K562 (cell line): ENCODE results near the gene MAP3K19. TPM values are rescaled to one million over a fixed set of nuclear protein-coding genes. Genes with fewer than 3 reads are reported as not detected.

ENCODE experiments used
- BCOR ChIP-seq: fragments of 450-650 bp; IDR thresholded peaks from 2 replicates; pipeline ENCODE4 v1.6.1; 2016
- EP300 ChIP-seq: IDR thresholded peaks from 2 replicates; pipeline ENCODE4 v1.6.1; 2012; ENCODE audit warnings: low read length, improper control_type of control experiment
- ETV5 ChIP-seq: sonication (generic); formaldehyde crosslinking; IDR thresholded peaks from 2 replicates; pipeline ENCODE4 v1.4.0; 2020; ENCODE audit warnings: low read depth, mild to moderate bottlenecking, missing genetic modification reagents
- ETV6 ChIP-seq, 3 experiments: fragments of 150-350 bp in 1 of 3; sonication (generic) in 1 of 3; formaldehyde crosslinking in 1 of 3; IDR thresholded peaks; 2 replicates each; pipeline versions ENCODE4 v1.6.1 to v1.8.0; 2014 to 2022; ENCODE audit warnings: borderline replicate concordance in 2 of 3, low read depth in 2 of 3, antibody characterized with exemption in 1 of 3, low read length in 1 of 3, mild to moderate bottlenecking in 1 of 3, missing genetic modification reagents in 1 of 3
- NELFE ChIP-seq: IDR thresholded peaks from 2 replicates; pipeline ENCODE4 v1.6.1; 2011; ENCODE audit warnings: mild to moderate bottlenecking; ENCODE audit not compliant: insufficient read depth, insufficient read length
- PHF8 ChIP-seq: fragments of 200-600 bp; sonication (generic); IDR thresholded peaks from 2 replicates; pipeline ENCODE4 v1.6.1; 2012; ENCODE audit warnings: mixed run types, mild to moderate bottlenecking, inconsistent platforms, low read length, moderate library complexity, borderline replicate concordance
- TAF1 ChIP-seq: IDR thresholded peaks from 2 replicates; pipeline ENCODE4 v1.6.1; 2011; ENCODE audit warnings: mild to moderate bottlenecking, low read length, moderate library complexity; ENCODE audit not compliant: insufficient read depth, control insufficient read depth, severe bottlenecking; ENCODE audit errors: extremely low read depth
- ZNF592 ChIP-seq: fragments of 450-650 bp; IDR thresholded peaks from 2 replicates; pipeline ENCODE4 v1.6.1; 2017; ENCODE audit warnings: antibody characterized with exemption, mild to moderate bottlenecking
- polyA plus RNA-seq, 8 experiments: library from polyadenylated mRNA; depleted of rRNA in 4 of 8; stranded (reverse) in 5 of 8; unstranded in 3 of 8; fragments of >200 nt; fragmentation: Nextera tagmentation in 2 of 8; fragmentation: Illumina TruSeq in 1 of 8; extraction: Ambion mirVana in 2 of 8; extraction: Trizol in 1 of 8; gene quantifications; 2 replicates each; pipeline versions ENCODE4 v1.2.1 to v1.2.3, GENCODE V29; 2011 to 2014; ENCODE audit warnings: inconsistent platforms in 1 of 8, missing spikeins in 1 of 8
- total RNA-seq, 7 experiments: library from RNA; depleted of rRNA in 6 of 7; stranded (reverse); fragments of >200 nt in 6 of 7; fragmentation: Illumina TruSeq in 2 of 7; extraction: Trizol in 2 of 7; gene quantifications; 2 replicates each; pipeline versions ENCODE4 v1.2.1 to v1.2.3, GENCODE V29; 2011 to 2021; ENCODE audit warnings: low replicate concordance in 1 of 7
- TF ChIP-seq, protein P1 (sequence below), 2 experiments: fragments of 450-650 bp; IDR thresholded peaks; 2 replicates each; pipeline ENCODE4 v1.6.1; 2016; ENCODE audit warnings: mild to moderate bottlenecking in 2 of 2, borderline replicate concordance in 1 of 2, low read depth in 1 of 2, moderate library complexity in 1 of 2
- TF ChIP-seq, protein P2 (sequence below), 2 experiments: fragments of 450-650 bp in 1 of 2; sonication (generic) in 1 of 2; formaldehyde crosslinking in 1 of 2; IDR thresholded peaks in 1 of 2; conservative IDR thresholded peaks in 1 of 2; 2 replicates each; pipeline versions ENCODE4 v1.6.1 to v1.8.1; 2016 to 2023; ENCODE audit warnings: mild to moderate bottlenecking in 2 of 2, moderate library complexity in 2 of 2, inconsistent platforms in 1 of 2, missing genetic modification reagents in 1 of 2

Gene MAP3K19
- total and polyA plus RNA-seq, 9 of the 15 experiments (the other 6 are each of a cell fraction or from before 2014, with no cell fraction given): 0.29 TPM; not detected in 8

GRCh38 chr2:135052042-135052876 is 5.0 kb upstream of the MAP3K19 start, which contains the start of gene RAB3GAP1 (continued):
- TF ChIP-seq ZNF592 (0 out of 2 replicates have a peak, but pooled peaks have one; percentile 31), EP300 (peak; percentile 7; the same call in 1 of the 2 replicates), NELFE (no peak), TAF1 (peak; percentile 84), ETV5 (CRISPR knock-in tag) (peak; percentile 54; the same call in 1 of the 2 replicates), BCOR (peak; percentile 27; the same call in 1 of the 2 replicates), ETV6 (IDR thresholded peaks at IDR 0.05; ENCODE audit: borderline replicate concordance in 1 of 2, low read depth in 2 of 2, low read length in 1 of 2) (no peak), ETV6 (CRISPR knock-in tag; IDR thresholded peaks at IDR 0.05; ENCODE audit: borderline replicate concordance) (peak; percentile 80; the same call in 1 of the 2 replicates), PHF8 (peak; percentile 96)
- TF ChIP-seq, protein P1, sequence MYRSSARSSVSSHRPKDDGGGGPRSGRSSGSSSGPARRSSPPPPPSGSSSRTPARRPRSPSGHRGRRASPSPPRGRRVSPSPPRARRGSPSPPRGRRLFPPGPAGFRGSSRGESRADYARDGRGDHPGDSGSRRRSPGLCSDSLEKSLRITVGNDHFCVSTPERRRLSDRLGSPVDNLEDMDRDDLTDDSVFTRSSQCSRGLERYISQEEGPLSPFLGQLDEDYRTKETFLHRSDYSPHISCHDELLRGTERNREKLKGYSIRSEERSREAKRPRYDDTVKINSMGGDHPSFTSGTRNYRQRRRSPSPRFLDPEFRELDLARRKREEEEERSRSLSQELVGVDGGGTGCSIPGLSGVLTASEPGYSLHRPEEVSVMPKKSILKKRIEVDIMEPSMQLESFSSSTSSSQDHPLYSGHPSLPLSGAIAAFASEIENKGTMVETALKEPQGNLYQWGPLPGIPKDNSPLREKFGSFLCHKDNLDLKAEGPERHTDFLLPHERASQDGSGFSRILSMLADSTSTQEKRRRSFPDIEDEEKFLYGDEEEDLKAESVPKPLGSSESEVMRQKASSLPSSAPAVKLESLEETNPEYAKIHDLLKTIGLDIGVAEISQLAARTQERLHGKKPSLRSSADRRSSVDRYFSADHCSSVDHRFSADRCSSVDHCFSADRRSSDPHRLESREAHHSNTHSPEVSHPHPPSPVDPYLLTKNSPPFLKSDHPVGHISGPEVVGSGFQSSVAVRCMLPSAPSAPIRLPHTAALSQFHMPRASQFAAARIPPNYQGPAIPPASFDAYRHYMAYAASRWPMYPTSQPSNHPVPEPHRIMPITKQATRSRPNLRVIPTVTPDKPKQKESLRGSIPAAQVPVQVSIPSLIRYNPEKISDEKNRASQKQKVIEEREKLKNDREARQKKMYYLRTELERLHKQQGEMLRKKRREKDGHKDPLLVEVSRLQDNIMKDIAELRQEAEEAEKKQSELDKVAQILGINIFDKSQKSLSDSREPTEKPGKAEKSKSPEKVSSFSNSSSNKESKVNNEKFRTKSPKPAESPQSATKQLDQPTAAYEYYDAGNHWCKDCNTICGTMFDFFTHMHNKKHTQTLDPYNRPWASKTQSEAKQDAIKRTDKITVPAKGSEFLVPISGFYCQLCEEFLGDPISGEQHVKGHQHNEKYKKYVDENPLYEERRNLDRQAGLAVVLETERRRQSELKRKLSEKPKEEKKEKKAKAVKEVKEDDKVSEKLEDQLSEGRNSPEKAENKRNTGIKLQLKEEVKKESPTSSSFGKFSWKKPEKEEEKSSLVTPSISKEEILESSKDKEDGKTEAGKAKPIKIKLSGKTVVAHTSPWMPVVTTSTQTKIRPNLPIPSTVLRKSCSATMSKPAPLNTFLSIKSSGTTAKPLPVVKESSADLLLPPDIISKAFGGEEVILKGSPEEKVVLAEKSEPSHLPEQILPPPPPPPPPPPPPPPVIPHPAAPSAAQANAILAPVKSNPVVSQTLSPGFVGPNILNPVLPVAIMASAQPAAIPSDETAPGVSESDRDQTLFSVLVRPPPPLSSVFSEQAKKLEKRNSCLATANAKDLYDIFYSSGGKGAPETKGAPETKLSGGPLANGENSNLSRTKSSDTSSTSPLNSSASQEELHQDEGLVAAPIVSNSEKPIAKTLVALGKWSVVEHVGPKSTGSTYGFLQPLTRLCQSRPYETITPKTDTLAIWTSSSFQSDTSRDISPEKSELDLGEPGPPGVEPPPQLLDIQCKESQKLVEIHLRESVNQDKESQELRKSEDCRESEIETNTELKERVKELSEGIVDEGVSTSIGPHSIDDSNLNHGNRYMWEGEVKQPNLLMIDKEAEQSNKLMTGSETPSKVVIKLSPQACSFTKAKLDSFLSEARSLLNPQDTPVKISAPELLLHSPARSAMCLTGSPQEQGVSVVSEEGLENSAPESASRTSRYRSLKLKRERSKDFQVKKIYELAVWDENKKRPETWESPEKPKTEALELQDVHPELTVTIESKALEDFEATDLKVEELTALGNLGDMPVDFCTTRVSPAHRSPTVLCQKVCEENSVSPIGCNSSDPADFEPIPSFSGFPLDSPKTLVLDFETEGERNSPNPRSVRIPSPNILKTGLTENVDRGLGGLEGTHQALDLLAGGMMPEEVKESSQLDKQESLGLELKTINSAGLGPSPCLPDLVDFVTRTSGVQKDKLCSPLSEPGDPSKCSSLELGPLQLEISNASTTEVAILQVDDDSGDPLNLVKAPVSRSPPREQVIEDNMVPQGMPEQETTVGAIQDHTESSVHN (IDR thresholded peaks at IDR 0.05; ENCODE audit: borderline replicate concordance in 1 of 2, low read depth in 1 of 2): peak in 1 of 2 experiments; percentile 51; a peak in 1 of 4 replicates
- TF ChIP-seq, protein P2, sequence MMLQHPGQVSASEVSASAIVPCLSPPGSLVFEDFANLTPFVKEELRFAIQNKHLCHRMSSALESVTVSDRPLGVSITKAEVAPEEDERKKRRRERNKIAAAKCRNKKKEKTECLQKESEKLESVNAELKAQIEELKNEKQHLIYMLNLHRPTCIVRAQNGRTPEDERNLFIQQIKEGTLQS (IDR thresholded peaks at IDR 0.05): 0 out of 2 replicates have a peak, but pooled peaks have one; percentile 11
- TF ChIP-seq, protein P2 (CRISPR knock-in tag; conservative IDR thresholded peaks at IDR 0.05): no peak
